AG04450 (cell line): ENCODE measurements around the gene ERLIN1. TPM values are rescaled to one million over a fixed set of nuclear protein-coding genes. Genes with fewer than 3 reads are reported as not detected.

ENCODE experiments used
- CTCF ChIA-PET: fragments of 300-600, 350-600 bp; formaldehyde crosslinking; extraction: SDS; loops from one replicate; lab custom pipeline; 2022; ENCODE audit warnings: antibody characterized with exemption, inconsistent platforms; lab: Charles Lee
- POLR2A ChIA-PET: fragments of 350-600 bp; formaldehyde crosslinking; extraction: SDS; loops from one replicate; lab custom pipeline; 2021; ENCODE audit warnings: antibody characterized with exemption, inconsistent platforms; lab: Yijun Ruan, JAX
- DNase-seq: peaks from one replicate; pipeline ENCODE4 v3.0.0-alpha.2; 2011; ENCODE audit warnings: low read depth, low spot score
- H3K27ac ChIP-seq: one replicate; pipeline ENCODE4 v1.5.1; 2012; ENCODE audit warnings: low read depth, low read length, control low read depth
- H3K27me3 ChIP-seq: one replicate; pipeline ENCODE4 v1.6.0; 2012; ENCODE audit warnings: low read length; ENCODE audit not compliant: control insufficient read depth, insufficient read depth
- H3K4me3 ChIP-seq: 2 replicates; pipeline ENCODE4 v1.5.1; 2011; ENCODE audit warnings: mild to moderate bottlenecking, low read depth, low read length, control low read depth
- H3K9me3 ChIP-seq: 2 replicates; pipeline ENCODE4 v1.5.1; 2012; ENCODE audit warnings: low read length; ENCODE audit not compliant: control insufficient read depth, insufficient read depth
- CTCF ChIP-seq: IDR thresholded peaks from 2 replicates; pipeline ENCODE4 v1.5.1; 2011; ENCODE audit warnings: low read depth, low read length, control low read depth, inconsistent platforms
- polyA plus RNA-seq: library from polyadenylated mRNA; depleted of rRNA; stranded (reverse); fragments of >200 nt; gene quantifications from 2 replicates; pipeline ENCODE4 v1.2.3, GENCODE V29; 2011

The ERLIN1 gene
- polyA plus RNA-seq, 1 experiment = 50.1 TPM

GRCh38 chr10:100135486-100135885 lies 50.3 kb downstream of the ERLIN1 start:
- DNase-seq = no peak
- H3K9me3 ChIP-seq = no peaks in the 10 kb centered on the region
- no peak overlapping the region for H3K27ac ChIP-seq
- no peak for TF ChIP-seq CTCF
- H3K27me3 ChIP-seq = peaks cover 30% of the 10 kb centered on the region
- ChIA-PET POLR2A (no interaction called here), CTCF (no interaction called here)
- no peak overlapping the region for H3K4me3 ChIP-seq

GRCh38 chr10:100133801-100134200 lies 52.0 kb downstream of the ERLIN1 start:
- ChIA-PET CTCF (no interaction called here), POLR2A (no interaction called here)
- no peak for DNase-seq
- no peaks in the 10 kb centered on the region for H3K9me3 ChIP-seq
- H3K4me3 ChIP-seq = no peak overlapping the region
- no peak overlapping the region for H3K27ac ChIP-seq
- H3K27me3 ChIP-seq = peaks cover 23% of the 10 kb centered on the region
- TF ChIP-seq CTCF = no peak

- H3K27ac ChIP-seq = no peak overlapping the region
- CTCF ChIA-PET = interaction anchor here (0.9 to 1.0 kb wide), 2 partner anchors 87 to 268 kb away, joined by 3 read pairs; no protein-coding TSS in a partner anchor
- DNase-seq = no peak
- TF ChIP-seq CTCF = no peak
- POLR2A ChIA-PET = no interaction called here
- H3K27me3 ChIP-seq = peaks cover 22% of the 10 kb centered on the region
- H3K9me3 ChIP-seq = no peaks in the 10 kb centered on the region
- H3K4me3 ChIP-seq = no peak overlapping the region
Measured at GRCh38 chr10:100132427-100132826, 53.4 kb downstream of the ERLIN1 start.

GRCh38 chr10:100131571-100131970 lies 54.3 kb downstream of the ERLIN1 start:
- Histone ChIP-seq H3K4me3 (no peak overlapping the region), H3K27me3 (peaks cover 16% of the 10 kb centered on the region), H3K9me3 (no peaks in the 10 kb centered on the region), H3K27ac (no peak overlapping the region)
- TF ChIP-seq CTCF = no peak
- ChIA-PET CTCF (interaction anchor here (0.9 to 1.0 kb wide), 2 partner anchors 86 to 267 kb away, joined by 3 read pairs; no protein-coding TSS in a partner anchor), POLR2A (no interaction called here)
- DNase-seq = no peak

- Histone ChIP-seq H3K9me3 (no peaks in the 10 kb centered on the region), H3K27me3 (peaks cover 15% of the 10 kb centered on the region), H3K27ac (no peak overlapping the region), H3K4me3 (no peak overlapping the region)
- ChIA-PET POLR2A (no interaction called here), CTCF (no interaction called here)
- DNase-seq = no peak
- no peak for TF ChIP-seq CTCF
Measured at GRCh38 chr10:100130831-100131230, 55.0 kb downstream of the ERLIN1 start.
